A549 (cell line): ENCODE data around the gene PCYT2. TPM values are rescaled to one million over a fixed set of nuclear protein-coding genes. Genes with fewer than 3 reads are reported as not detected.

ENCODE experiments used
- ATAC-seq, 2 experiments: fragments of 200-7000 bp in 1 of 2; fragments of >200 bp in 1 of 2; cut with Nextera tagmentation in 1 of 2; cut with Tn5 transposase in 1 of 2; 3 replicates each; pipeline versions ENCODE4 v1.8.0 to v1.9.1; 2018 to 2020; ENCODE audit warnings: mild to moderate bottlenecking in 1 of 2, moderate library complexity in 1 of 2
- CTCF ChIA-PET: fragments of 300-600 bp; sonication (Branson Sonifier 250); formaldehyde crosslinking; extraction: SDS; loops from one replicate; lab custom pipeline; 2021; ENCODE audit warnings: antibody characterized with exemption, inconsistent platforms; lab: Yijun Ruan, JAX
- POLR2A ChIA-PET: fragments of 350-600 bp; formaldehyde crosslinking; extraction: SDS; loops from one replicate; lab custom pipeline; 2021; ENCODE audit warnings: antibody characterized with exemption, inconsistent platforms; lab: Yijun Ruan, JAX
- DNase-seq, 2 experiments: peaks; one replicate each; pipeline versions ENCODE4 v3.0.0 to v3.0.0-alpha.2; 2011 to 2016; ENCODE audit warnings: low read depth in 1 of 2, low spot score in 1 of 2
- FAIRE-seq: peaks from 2 replicates; lab custom pipeline; 2011; peaks lifted over from hg19 to GRCh38; lab: Jason Lieb, UNC
- H3K27ac ChIP-seq, 2 experiments: fragments of >200 bp; sonication (Bioruptor Twin); formaldehyde crosslinking; 3 replicates each; pipeline ENCODE4 v1.5.1; 2016 to 2017
- H3K4me1 ChIP-seq: fragments of >200 bp; sonication (Bioruptor Twin); formaldehyde crosslinking; 3 replicates; pipeline ENCODE4 v1.6.1; 2016
- H3K4me2 ChIP-seq: fragments of >200 bp; sonication (Bioruptor Twin); formaldehyde crosslinking; 3 replicates; pipeline ENCODE4 v1.6.1; 2016
- H3K4me3 ChIP-seq: fragments of >200 bp; sonication (Bioruptor Twin); formaldehyde crosslinking; 3 replicates; pipeline ENCODE4 v1.5.1; 2016
- H3K9me3 ChIP-seq: fragments of >200 bp; sonication (Bioruptor Twin); formaldehyde crosslinking; 3 replicates; pipeline ENCODE4 v1.6.1; 2016
- BHLHE40 ChIP-seq: IDR thresholded peaks from 2 replicates; pipeline ENCODE4 v1.6.1; 2012; ENCODE audit warnings: low read depth, low read length, inconsistent platforms
- CBX8 ChIP-seq: fragments of 200-600 bp; sonication (generic); IDR thresholded peaks from 2 replicates; pipeline ENCODE4 v1.6.1; 2016
- EHMT2 ChIP-seq: fragments of 200-600 bp; sonication (generic); IDR thresholded peaks from 2 replicates; pipeline ENCODE4 v1.6.1; 2016; ENCODE audit warnings: antibody characterized with exemption, low read depth, mild to moderate bottlenecking, moderate library complexity
- FOSB ChIP-seq: fragments of 250-450 bp; sonication (Bioruptor Pico); IDR thresholded peaks from 2 replicates; pipeline ENCODE4 v1.5.0; 2020; ENCODE audit warnings: mild to moderate bottlenecking, moderate library complexity
- KDM1A ChIP-seq: fragments of 200-600 bp; sonication (generic); IDR thresholded peaks from 2 replicates; pipeline ENCODE4 v1.6.1; 2016; ENCODE audit warnings: low read depth, mild to moderate bottlenecking
- MAFK ChIP-seq: fragments of 450-650 bp; IDR thresholded peaks from 2 replicates; pipeline ENCODE4 v1.6.1; 2014; ENCODE audit not compliant: partially characterized antibody
- MAZ ChIP-seq: fragments of 150-350 bp; IDR thresholded peaks from 2 replicates; pipeline ENCODE4 v1.6.1; 2014; ENCODE audit warnings: antibody characterized with exemption, low read depth, low read length, borderline replicate concordance
- NFE2L2 ChIP-seq: fragments of 150-350 bp; conservative IDR thresholded peaks from 2 replicates; pipeline ENCODE4 v1.6.1; 2014; ENCODE audit warnings: low read length
- PHF8 ChIP-seq: fragments of 200-600 bp; sonication (generic); IDR thresholded peaks from 2 replicates; pipeline ENCODE4 v1.6.1; 2016; ENCODE audit warnings: low read depth, mild to moderate bottlenecking, antibody characterized with exemption, moderate library complexity, borderline replicate concordance
- POLR2AphosphoS2 ChIP-seq: conservative IDR thresholded peaks from 2 replicates; pipeline ENCODE4 v1.6.1; 2012; ENCODE audit warnings: low read length, improper control_type of control experiment, inconsistent platforms
- RFX5 ChIP-seq: fragments of 450-650 bp; IDR thresholded peaks from 2 replicates; pipeline ENCODE4 v1.7.1; 2014; ENCODE audit warnings: antibody characterized with exemption, mild to moderate bottlenecking, moderate library complexity
- RNF2 ChIP-seq: fragments of 200-600 bp; sonication (generic); IDR thresholded peaks from 2 replicates; pipeline ENCODE4 v1.6.1; 2016; ENCODE audit warnings: low read depth, mild to moderate bottlenecking, antibody characterized with exemption, moderate library complexity, borderline replicate concordance
- SMC3 ChIP-seq: fragments of >200 bp; sonication (Bioruptor Twin); formaldehyde crosslinking; IDR thresholded peaks from 3 replicates; pipeline ENCODE4 v1.6.1; 2018; ENCODE audit warnings: inconsistent platforms
- SREBF2 ChIP-seq: fragments of 450-650 bp; IDR thresholded peaks from 2 replicates; pipeline ENCODE4 v1.6.1; 2014; ENCODE audit warnings: mild to moderate bottlenecking, moderate library complexity
- TP53 ChIP-seq: fragments of 250-450 bp; sonication (Bioruptor Pico); IDR thresholded peaks from 2 replicates; pipeline ENCODE4 v1.5.0; 2021; ENCODE audit warnings: mild to moderate bottlenecking, moderate library complexity
- ZC3H11A ChIP-seq: fragments of 450-650 bp; IDR thresholded peaks from 2 replicates; pipeline ENCODE4 v1.6.1; 2014; ENCODE audit warnings: antibody characterized with exemption, mild to moderate bottlenecking
- ZFP36 ChIP-seq: fragments of 450-650 bp; IDR thresholded peaks from 2 replicates; pipeline ENCODE4 v1.6.1; 2014; ENCODE audit warnings: borderline replicate concordance; ENCODE audit not compliant: partially characterized antibody
- ZSCAN20 ChIP-seq: fragments of 250-450 bp; sonication (Bioruptor Pico); IDR thresholded peaks from 2 replicates; pipeline ENCODE4 v1.8.0; 2022; ENCODE audit warnings: mild to moderate bottlenecking, moderate library complexity
- WGBS: methylation state at CpG from one replicate; pipeline ENCODE4 v1.1.6; 2017; ENCODE audit errors: missing lambda C conversion rate; 5-methylcytosine and 5-hydroxymethylcytosine counted together
- polyA plus RNA-seq, 4 experiments: library from polyadenylated mRNA; depleted of rRNA in 3 of 4; stranded (reverse); fragments of >200 nt; fragmentation: RNase III in 1 of 4; extraction: RNeasy Plus Mini Kit Qiagen cat#74134 plus additional on column Dnase treatment in 1 of 4; gene quantifications; 2 replicates in 3 of 4; 3 replicates in 1 of 4; pipeline ENCODE4 v1.2.3, GENCODE V29; 2011 to 2017
- TF ChIP-seq, protein P1 (sequence below): fragments of 450-650 bp; IDR thresholded peaks from 2 replicates; pipeline ENCODE4 v1.6.1; 2014; ENCODE audit warnings: antibody characterized with exemption
- TF ChIP-seq, protein P2 (sequence below): fragments of 250-450 bp; sonication (Bioruptor Pico); IDR thresholded peaks from 2 replicates; pipeline ENCODE4 v1.5.0; 2020; ENCODE audit warnings: low read depth, mild to moderate bottlenecking, moderate library complexity
- TF ChIP-seq, protein P3 (sequence below): IDR thresholded peaks from 2 replicates; pipeline ENCODE4 v1.6.1; 2012; ENCODE audit warnings: low read depth, borderline replicate concordance
- TF ChIP-seq, protein P4 (sequence below): fragments of >200 bp; sonication (Bioruptor Twin); formaldehyde crosslinking; IDR thresholded peaks from 3 replicates; pipeline ENCODE4 v1.6.1; 2016

PCYT2 gene
- polyA plus RNA-seq, 2 of the 4 experiments (the other 2 are of a cell fraction) = 7.1 to 17.0 TPM

DNA sequence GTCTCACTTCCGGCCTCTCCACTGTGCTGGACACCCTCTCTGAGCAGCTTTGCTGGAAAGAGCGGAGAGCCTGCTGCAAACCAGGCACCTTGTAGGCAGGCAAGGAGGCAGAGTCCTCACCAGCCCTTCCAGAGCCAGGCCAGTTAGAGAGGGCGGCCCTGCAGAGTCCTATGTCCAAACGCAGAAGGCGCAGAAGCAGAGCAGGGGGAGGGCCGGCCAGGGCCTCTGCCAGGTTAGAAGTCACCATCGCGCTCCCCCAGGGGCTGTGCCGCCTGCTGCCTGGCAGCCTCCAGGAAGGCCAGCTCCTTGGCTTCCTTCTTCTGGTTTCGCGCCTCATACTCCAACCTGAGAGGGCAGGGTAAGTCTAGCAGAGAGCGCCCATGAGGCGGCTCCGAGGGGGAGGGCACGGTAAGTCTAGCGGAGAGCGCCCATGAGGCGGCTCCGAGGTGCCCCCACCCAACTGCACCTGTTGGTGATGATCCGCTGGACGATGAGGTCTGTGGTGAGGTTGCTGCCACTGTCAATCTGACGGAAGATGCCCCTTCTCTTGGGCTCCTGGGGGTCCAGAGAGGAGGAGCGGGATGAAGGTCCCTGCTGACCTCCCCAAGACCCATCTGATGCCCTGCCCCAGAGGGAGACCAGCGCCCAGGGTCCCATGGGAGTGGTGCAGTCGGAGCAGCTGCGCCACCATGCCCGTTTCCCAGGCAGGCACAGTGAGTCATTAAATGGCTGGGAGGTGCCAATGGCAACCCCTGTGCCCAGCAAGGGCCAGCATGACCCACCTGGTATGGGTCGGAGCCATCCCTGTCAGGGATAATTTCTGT lies 6.4 kb downstream of the PCYT2 start:
- H3K4me3 ChIP-seq = no peak overlapping the region
- CTCF ChIA-PET = interaction anchor here (1.0 to 2.8 kb wide), 4 partner anchors 11 to 126 kb away, joined by 3 to 7 read pairs (median 5); partner anchors contain the start of gene MAFG
- DNase-seq = no peak
- no peak for FAIRE-seq
- POLR2A ChIA-PET = no interaction called here
- no peak for TF ChIP-seq ZSCAN20
- H3K4me1 ChIP-seq = peaks cover under 1% of the 10 kb centered on the region; the same call in 2 of the 3 replicates
- no peak overlapping the region for H3K4me2 ChIP-seq
- no peaks in the 10 kb centered on the region for H3K9me3 ChIP-seq
- H3K27ac ChIP-seq = no peak overlapping the region
- 88% methylated on average over 26 of the region's 28 CpGs for WGBS
- ATAC-seq = no peak

DNA sequence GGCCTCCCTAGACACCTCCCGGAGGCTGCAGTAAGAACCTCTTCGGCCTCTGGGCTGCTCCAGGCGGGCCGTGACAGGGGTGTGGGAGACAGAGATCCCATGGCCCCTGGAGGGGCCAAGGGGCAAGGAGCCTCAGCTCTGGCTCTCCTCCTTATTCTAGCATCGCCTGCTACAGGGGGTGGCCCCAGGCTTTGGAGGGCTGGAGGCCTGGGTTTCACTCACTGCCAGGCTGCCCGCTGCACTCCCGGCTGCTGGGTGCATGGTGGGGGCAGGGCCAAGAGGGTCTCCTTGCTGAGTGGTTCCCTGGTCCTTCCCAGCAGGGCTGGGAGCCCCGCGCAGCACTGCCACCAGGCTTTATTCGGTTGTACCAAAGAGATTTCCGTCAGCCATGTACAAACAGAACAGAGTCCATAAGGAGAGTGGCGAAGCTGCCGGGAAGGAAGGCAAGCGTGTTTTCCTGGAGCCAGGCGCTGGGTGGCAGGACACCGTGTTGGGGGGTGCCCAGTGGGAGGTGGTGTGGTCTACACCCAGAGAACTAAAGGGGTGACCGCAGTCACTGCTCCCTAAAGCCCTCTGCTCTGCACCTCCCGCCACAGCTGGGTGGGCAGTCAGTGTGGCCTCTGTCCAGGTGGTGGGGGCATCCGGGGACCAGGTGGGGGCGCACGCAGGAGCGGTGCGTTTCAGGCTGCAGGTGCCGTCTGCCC lies 7.2 kb downstream of the PCYT2 start:
- no peak for ATAC-seq
- WGBS = 88% methylated on average over 21 of the region's 24 CpGs
- ChIA-PET POLR2A (no interaction called here), CTCF (interaction anchor here (1.0 to 1.6 kb wide), 3 partner anchors 10 to 13 kb away, joined by 3 to 6 read pairs (median 4); no protein-coding TSS in a partner anchor)
- H3K27ac ChIP-seq = no peak overlapping the region
- no peak for DNase-seq
- H3K4me2 ChIP-seq = no peak overlapping the region
- TF ChIP-seq CBX8 = no peak
- no peak for TF ChIP-seq POLR2AphosphoS2
- H3K4me1 ChIP-seq = peaks cover 9% of the 10 kb centered on the region
- H3K4me3 ChIP-seq = no peak overlapping the region
- FAIRE-seq = no peak
- no peaks in the 10 kb centered on the region for H3K9me3 ChIP-seq

DNA sequence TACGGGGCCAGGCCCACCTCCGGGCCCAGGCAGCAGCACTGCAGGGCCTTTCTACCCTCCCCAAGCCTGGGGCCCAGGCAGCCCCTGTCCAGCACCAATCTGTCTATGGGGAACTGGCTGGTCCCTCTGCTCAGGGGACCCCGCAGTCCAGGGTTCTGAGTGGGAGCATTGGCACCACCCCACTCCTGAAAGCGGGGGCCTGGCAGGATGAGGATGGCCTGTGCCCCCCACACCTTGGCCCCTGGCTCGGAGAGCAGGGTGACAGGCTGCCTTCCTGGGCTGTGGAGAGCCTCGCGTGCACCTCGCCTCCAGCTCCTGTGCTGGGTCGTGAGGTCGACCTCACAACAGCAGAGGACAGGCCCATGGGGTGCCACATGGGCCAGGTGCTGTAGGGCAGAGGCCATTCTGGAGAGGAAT lies 7.8 kb downstream of the PCYT2 start:
- peaks cover 15% of the 10 kb centered on the region for H3K4me1 ChIP-seq
- CTCF ChIA-PET = interaction anchor here (1.1 to 1.6 kb wide), 3 partner anchors 10 to 14 kb away, joined by 3 to 6 read pairs (median 4); no protein-coding TSS in a partner anchor
- TF ChIP-seq BHLHE40 = no peak
- TF ChIP-seq KDM1A = no peak
- TF ChIP-seq SREBF2 = no peak
- no peak for TF ChIP-seq RNF2
- TF ChIP-seq EHMT2 = no peak
- TF ChIP-seq TP53 (CRISPR knock-in tag) = no peak
- TF ChIP-seq, protein P1, sequence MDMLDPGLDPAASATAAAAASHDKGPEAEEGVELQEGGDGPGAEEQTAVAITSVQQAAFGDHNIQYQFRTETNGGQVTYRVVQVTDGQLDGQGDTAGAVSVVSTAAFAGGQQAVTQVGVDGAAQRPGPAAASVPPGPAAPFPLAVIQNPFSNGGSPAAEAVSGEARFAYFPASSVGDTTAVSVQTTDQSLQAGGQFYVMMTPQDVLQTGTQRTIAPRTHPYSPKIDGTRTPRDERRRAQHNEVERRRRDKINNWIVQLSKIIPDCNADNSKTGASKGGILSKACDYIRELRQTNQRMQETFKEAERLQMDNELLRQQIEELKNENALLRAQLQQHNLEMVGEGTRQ = no peak
- TF ChIP-seq FOSB (CRISPR knock-in tag) = no peak
- TF ChIP-seq MAFK = no peak
- TF ChIP-seq NFE2L2 = no peak
- no peak for TF ChIP-seq PHF8
- no peak for TF ChIP-seq SMC3
- no peak for TF ChIP-seq MAZ
- ATAC-seq = no peak
- no peak overlapping the region for H3K27ac ChIP-seq
- POLR2A ChIA-PET = no interaction called here
- no peak overlapping the region for H3K4me2 ChIP-seq
- FAIRE-seq = no peak
- DNase-seq = no peak
- no peak overlapping the region for H3K4me3 ChIP-seq
- H3K9me3 ChIP-seq = no peaks in the 10 kb centered on the region
- 82% methylated on average over 9 of the region's 10 CpGs for WGBS

DNA sequence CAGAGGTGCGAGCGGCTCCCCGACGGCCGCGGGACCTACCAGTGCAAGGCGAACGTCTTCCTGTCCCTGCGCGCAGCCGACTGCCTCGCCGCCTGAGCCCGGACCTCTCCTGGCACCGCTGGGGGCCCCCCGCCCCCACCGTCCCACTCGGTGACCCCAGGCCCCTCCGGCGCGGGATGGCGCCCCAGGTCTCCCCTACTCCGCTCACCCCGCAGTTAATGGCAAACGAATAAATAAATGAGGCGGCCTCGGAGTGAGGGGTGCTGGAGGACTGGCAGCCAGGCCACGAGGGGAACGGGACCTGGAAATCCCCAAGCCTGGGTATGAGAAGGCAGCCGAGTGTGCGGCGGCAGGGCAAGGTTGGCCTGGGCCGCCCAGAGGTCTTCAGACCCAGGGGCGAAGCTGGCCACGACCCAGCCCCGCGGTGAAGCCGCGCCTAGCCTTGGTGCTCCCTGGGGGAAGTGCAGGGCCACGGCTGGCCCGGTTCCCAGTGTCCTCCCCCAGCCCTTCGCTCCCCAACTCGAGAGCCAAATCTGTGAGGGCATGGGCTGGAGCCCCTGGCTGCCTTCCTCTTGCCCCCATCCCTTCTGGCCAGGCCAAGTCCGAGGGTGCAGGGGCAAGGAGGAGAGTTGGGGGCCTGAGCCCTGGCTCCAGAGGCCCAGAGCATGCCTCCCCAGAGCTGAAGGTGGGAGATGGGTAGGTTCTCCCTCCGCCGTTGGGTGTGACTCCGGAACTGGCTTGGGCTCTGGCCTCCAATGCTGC lies 8.4 kb downstream of the PCYT2 start:
- Histone ChIP-seq H3K4me3 (no peak overlapping the region), H3K27ac (no peak overlapping the region), H3K4me2 (no peak overlapping the region), H3K9me3 (no peaks in the 10 kb centered on the region), H3K4me1 (peaks cover 21% of the 10 kb centered on the region)
- POLR2A ChIA-PET = no interaction called here
- no peak for FAIRE-seq
- 91% methylated on average over 40 of the region's 47 CpGs for whole genome bisulfite sequencing
- ATAC-seq = no peak
- CTCF ChIA-PET = interaction anchor here (1.0 to 1.6 kb wide), 5 partner anchors 9 to 168 kb away, joined by 3 to 6 read pairs (median 4); partner anchors contain the start of gene MAFG
- no peak for DNase-seq
- TF ChIP-seq PHF8 (no peak), CBX8 (no peak), RFX5 (no peak), RNF2 (no peak), ZC3H11A (no peak), ZFP36 (no peak)
- TF ChIP-seq, protein P2, sequence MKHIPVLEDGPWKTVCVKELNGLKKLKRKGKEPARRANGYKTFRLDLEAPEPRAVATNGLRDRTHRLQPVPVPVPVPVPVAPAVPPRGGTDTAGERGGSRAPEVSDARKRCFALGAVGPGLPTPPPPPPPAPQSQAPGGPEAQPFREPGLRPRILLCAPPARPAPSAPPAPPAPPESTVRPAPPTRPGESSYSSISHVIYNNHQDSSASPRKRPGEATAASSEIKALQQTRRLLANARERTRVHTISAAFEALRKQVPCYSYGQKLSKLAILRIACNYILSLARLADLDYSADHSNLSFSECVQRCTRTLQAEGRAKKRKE (CRISPR knock-in tag) = no peak
- TF ChIP-seq, protein P3, sequence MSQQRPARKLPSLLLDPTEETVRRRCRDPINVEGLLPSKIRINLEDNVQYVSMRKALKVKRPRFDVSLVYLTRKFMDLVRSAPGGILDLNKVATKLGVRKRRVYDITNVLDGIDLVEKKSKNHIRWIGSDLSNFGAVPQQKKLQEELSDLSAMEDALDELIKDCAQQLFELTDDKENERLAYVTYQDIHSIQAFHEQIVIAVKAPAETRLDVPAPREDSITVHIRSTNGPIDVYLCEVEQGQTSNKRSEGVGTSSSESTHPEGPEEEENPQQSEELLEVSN = no peak
- TF ChIP-seq, protein P4, sequence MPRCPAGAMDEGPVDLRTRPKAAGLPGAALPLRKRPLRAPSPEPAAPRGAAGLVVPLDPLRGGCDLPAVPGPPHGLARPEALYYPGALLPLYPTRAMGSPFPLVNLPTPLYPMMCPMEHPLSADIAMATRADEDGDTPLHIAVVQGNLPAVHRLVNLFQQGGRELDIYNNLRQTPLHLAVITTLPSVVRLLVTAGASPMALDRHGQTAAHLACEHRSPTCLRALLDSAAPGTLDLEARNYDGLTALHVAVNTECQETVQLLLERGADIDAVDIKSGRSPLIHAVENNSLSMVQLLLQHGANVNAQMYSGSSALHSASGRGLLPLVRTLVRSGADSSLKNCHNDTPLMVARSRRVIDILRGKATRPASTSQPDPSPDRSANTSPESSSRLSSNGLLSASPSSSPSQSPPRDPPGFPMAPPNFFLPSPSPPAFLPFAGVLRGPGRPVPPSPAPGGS = no peak
